ENCODE measurements around the gene OSBPL6.

DNA sequence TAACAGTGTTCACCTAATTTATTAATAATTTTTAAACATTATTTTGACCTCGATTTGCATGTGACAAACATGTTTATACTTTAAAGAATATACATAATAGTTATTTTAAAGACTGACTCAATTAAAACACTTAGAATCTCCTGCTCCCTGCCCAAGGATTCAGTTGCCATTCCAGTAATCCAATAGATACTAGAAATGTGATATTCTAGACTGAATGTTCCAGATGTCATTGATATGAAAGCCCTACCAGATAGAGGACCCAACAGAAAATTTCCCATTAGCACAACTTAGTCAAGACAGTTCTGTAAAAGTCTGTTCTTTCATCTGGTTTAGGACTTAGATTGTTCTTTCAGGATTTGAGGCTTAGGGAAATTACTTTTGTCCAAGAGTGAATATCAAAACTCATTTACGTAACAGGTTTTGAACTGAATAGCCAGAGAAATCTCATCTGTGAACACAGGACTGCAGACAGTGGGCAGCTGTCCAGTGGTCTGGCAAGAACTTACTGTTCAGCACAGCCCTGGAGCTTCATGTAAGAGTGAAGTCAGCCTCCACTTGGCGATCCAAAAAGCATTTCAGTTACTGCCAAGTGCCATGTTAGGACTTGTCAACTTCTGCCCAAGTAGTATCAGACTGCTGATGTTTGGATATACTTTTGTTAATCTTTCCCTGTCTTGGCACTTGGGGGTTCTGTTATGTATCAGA, 77.5 kb downstream of the OSBPL6 start:
- TF ChIP-seq POLR2A (IDR thresholded peaks at IDR 0.05; ENCODE audit: low read depth): no peak
- TF ChIP-seq, protein P1, sequence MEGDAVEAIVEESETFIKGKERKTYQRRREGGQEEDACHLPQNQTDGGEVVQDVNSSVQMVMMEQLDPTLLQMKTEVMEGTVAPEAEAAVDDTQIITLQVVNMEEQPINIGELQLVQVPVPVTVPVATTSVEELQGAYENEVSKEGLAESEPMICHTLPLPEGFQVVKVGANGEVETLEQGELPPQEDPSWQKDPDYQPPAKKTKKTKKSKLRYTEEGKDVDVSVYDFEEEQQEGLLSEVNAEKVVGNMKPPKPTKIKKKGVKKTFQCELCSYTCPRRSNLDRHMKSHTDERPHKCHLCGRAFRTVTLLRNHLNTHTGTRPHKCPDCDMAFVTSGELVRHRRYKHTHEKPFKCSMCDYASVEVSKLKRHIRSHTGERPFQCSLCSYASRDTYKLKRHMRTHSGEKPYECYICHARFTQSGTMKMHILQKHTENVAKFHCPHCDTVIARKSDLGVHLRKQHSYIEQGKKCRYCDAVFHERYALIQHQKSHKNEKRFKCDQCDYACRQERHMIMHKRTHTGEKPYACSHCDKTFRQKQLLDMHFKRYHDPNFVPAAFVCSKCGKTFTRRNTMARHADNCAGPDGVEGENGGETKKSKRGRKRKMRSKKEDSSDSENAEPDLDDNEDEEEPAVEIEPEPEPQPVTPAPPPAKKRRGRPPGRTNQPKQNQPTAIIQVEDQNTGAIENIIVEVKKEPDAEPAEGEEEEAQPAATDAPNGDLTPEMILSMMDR (IDR thresholded peaks at IDR 0.05): no peak
- no peak for TF ChIP-seq EP300 (IDR thresholded peaks at IDR 0.05)
- peak in 1 of 2 donors; percentile 65 for TF ChIP-seq POLR2AphosphoS5 (IDR thresholded peaks at IDR 0.05)
